Measurements from ENCODE around the gene EXD1. TPM values are rescaled to one million over a fixed set of nuclear protein-coding genes. Genes with fewer than 3 reads are reported as not detected.
"Not testable (repeated sequence)": the region's sequence is repeated elsewhere in the genome, so short reads cannot be mapped to it uniquely, and the experiment has no call there.

EXD1 gene
- total RNA-seq, 1 donor from 2014 or later: not detected

- no peak for DNase-seq
Observed at GRCh38 chr15:41139619-41140018, 90.9 kb downstream of the EXD1 start.

- not testable (repeated sequence) for DNase-seq
Observed at GRCh38 chr15:41139112-41139511, 91.4 kb downstream of the EXD1 start.

- not testable (repeated sequence) for DNase-seq
Observed at GRCh38 chr15:41135580-41135979, 95.0 kb downstream of the EXD1 start.

- no peak for DNase-seq
Observed at GRCh38 chr15:41133454-41133853, 97.1 kb downstream of the EXD1 start.

Other genes starting within 250 kb of the EXD1 start
- 25.1 TPM for gene INO80, start 114.5 kb downstream of the EXD1 start, total RNA-seq
- 49.4 TPM for gene CHP1, start 511 bp upstream of the EXD1 start, total RNA-seq
- gene OIP5, start 101.8 kb upstream of the EXD1 start, total RNA-seq: 3.2 TPM
- 45.3 TPM for gene NUSAP1, start 102.1 kb upstream of the EXD1 start, total RNA-seq
- gene NDUFAF1, start 171.7 kb upstream of the EXD1 start, total RNA-seq: 19.3 TPM
- gene RTF1, start 186.3 kb upstream of the EXD1 start, total RNA-seq: 21.5 TPM